OCI-LY1 (cell line): Measurements from ENCODE around the gene RPGRIP1.
"Not testable (repeated sequence)": the region's sequence is repeated elsewhere in the genome, so short reads cannot be mapped to it uniquely, and the experiment has no call there.

Source experiments
- H2AFZ ChIP-seq: fragments of 200-600 bp; sonication (generic), shearing (Covaris generic); 2 replicates; pipeline ENCODE4 v1.6.0; 2014; ENCODE audit warnings: antibody characterized with exemption, mild to moderate bottlenecking, low read length
- H3F3A ChIP-seq: fragments of 200-600 bp; sonication (generic), shearing (Covaris generic); 2 replicates; pipeline ENCODE4 v1.6.0; 2014; ENCODE audit warnings: mild to moderate bottlenecking, antibody characterized with exemption, low read length, moderate library complexity; ENCODE audit not compliant: insufficient read depth
- H3K27ac ChIP-seq: fragments of 200-600 bp; sonication (generic); 2 replicates; pipeline ENCODE4 v1.5.1; 2014; ENCODE audit warnings: low read length, mixed run types, mild to moderate bottlenecking, low read depth; ENCODE audit not compliant: poor library complexity, severe bottlenecking
- H3K27me3 ChIP-seq: fragments of 200-600 bp; sonication (generic); 2 replicates; pipeline ENCODE4 v1.6.0; 2014; ENCODE audit warnings: antibody characterized with exemption, mild to moderate bottlenecking, low read length, moderate library complexity; ENCODE audit not compliant: insufficient read depth
- H3K36me3 ChIP-seq: fragments of 200-600 bp; sonication (generic); 2 replicates; pipeline ENCODE4 v1.6.1; 2014; ENCODE audit warnings: mild to moderate bottlenecking, antibody characterized with exemption, low read length, moderate library complexity, mixed read lengths; ENCODE audit not compliant: insufficient read depth
- H3K4me1 ChIP-seq: fragments of 200-600 bp; sonication (generic); 2 replicates; pipeline ENCODE4 v1.5.1; 2014; ENCODE audit warnings: mild to moderate bottlenecking, low read length, moderate library complexity; ENCODE audit not compliant: insufficient read depth, severe bottlenecking
- H3K4me2 ChIP-seq: fragments of 200-600 bp; sonication (generic), shearing (Covaris generic); 2 replicates; pipeline ENCODE4 v1.6.1; 2014; ENCODE audit warnings: low read length
- H3K4me3 ChIP-seq: fragments of 200-600 bp; sonication (generic); 2 replicates; pipeline ENCODE4 v1.5.1; 2014; ENCODE audit warnings: low read length, low read depth, mild to moderate bottlenecking, mixed read lengths; ENCODE audit not compliant: poor library complexity, severe bottlenecking
- H3K79me2 ChIP-seq: fragments of 200-600 bp; shearing (Covaris generic); 2 replicates; pipeline ENCODE4 v1.6.1; 2016; ENCODE audit warnings: mixed run types, low read length, mixed read lengths; ENCODE audit not compliant: insufficient read depth
- H3K9ac ChIP-seq: fragments of 200-600 bp; sonication (generic), shearing (Covaris generic); 2 replicates; pipeline ENCODE4 v1.6.1; 2014; ENCODE audit warnings: mild to moderate bottlenecking, low read length, mixed read lengths
- H3K9me2 ChIP-seq: fragments of 200-600 bp; sonication (generic), shearing (Covaris generic); 2 replicates; pipeline ENCODE4 v1.6.1; 2014; ENCODE audit warnings: low read depth, mild to moderate bottlenecking, low read length, mixed read lengths
- H3K9me3 ChIP-seq: fragments of 200-600 bp; shearing (Covaris generic); 2 replicates; pipeline ENCODE4 v1.6.1; 2014; ENCODE audit warnings: low read length, mixed read lengths
- H4K20me1 ChIP-seq: fragments of 200-600 bp; sonication (generic), shearing (Covaris generic); 2 replicates; pipeline ENCODE4 v1.6.0; 2016; ENCODE audit warnings: mild to moderate bottlenecking, low read length; ENCODE audit not compliant: insufficient read depth
- EZH2 ChIP-seq: fragments of 200-600 bp; sonication (generic), shearing (Covaris generic); IDR thresholded peaks from 2 replicates; pipeline ENCODE4 v1.8.0; 2017; ENCODE audit warnings: borderline replicate concordance, mixed run types, mild to moderate bottlenecking, antibody characterized with exemption, low read length, moderate library complexity, mixed read lengths
- TF ChIP-seq, protein P1 (sequence below): fragments of 200-600 bp; sonication (generic), shearing (Covaris generic); IDR thresholded peaks from 2 replicates; pipeline ENCODE4 v1.5.1; 2017; ENCODE audit warnings: mild to moderate bottlenecking, antibody characterized with exemption, low read length, moderate library complexity, mixed read lengths

Gene RPGRIP1

DNA sequence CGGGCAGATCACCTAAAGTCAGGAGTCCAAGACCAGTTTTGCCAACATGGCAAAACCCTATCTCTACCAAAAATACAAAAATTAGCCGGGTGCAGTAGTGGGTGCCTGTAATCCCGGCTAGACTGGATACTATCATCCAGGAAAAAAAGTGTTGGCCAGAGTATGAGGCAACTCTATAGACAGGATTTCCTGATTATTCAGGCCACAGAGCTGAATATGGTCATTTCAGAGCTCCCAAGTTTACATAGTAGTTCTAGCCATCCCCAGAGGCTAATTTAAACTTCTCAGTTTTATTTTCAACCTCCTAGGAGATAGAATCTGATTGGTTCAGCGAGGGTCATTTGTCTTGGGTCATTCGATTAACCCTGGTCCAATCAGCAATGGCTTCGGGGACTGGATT is 7.3 kb downstream of the RPGRIP1 start:
- Histone ChIP-seq H3K9me3 (no peaks in the 10 kb centered on the region), H4K20me1 (no peaks in the 10 kb centered on the region), H3K27me3 (no peaks in the 10 kb centered on the region), H3K9me2 (no peaks in the 10 kb centered on the region), H2AFZ (no peak overlapping the region), H3K27ac (no peak overlapping the region), H3K4me1 (peaks cover 13% of the 10 kb centered on the region), H3K4me2 (no peak overlapping the region), H3K79me2 (no peaks in the 10 kb centered on the region), H3F3A (no peaks in the 10 kb centered on the region), H3K9ac (no peak overlapping the region), H3K4me3 (no peak overlapping the region), H3K36me3 (no peaks in the 10 kb centered on the region)
- TF ChIP-seq EZH2 = no peak
- TF ChIP-seq, protein P1, sequence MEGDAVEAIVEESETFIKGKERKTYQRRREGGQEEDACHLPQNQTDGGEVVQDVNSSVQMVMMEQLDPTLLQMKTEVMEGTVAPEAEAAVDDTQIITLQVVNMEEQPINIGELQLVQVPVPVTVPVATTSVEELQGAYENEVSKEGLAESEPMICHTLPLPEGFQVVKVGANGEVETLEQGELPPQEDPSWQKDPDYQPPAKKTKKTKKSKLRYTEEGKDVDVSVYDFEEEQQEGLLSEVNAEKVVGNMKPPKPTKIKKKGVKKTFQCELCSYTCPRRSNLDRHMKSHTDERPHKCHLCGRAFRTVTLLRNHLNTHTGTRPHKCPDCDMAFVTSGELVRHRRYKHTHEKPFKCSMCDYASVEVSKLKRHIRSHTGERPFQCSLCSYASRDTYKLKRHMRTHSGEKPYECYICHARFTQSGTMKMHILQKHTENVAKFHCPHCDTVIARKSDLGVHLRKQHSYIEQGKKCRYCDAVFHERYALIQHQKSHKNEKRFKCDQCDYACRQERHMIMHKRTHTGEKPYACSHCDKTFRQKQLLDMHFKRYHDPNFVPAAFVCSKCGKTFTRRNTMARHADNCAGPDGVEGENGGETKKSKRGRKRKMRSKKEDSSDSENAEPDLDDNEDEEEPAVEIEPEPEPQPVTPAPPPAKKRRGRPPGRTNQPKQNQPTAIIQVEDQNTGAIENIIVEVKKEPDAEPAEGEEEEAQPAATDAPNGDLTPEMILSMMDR = no peak

DNA sequence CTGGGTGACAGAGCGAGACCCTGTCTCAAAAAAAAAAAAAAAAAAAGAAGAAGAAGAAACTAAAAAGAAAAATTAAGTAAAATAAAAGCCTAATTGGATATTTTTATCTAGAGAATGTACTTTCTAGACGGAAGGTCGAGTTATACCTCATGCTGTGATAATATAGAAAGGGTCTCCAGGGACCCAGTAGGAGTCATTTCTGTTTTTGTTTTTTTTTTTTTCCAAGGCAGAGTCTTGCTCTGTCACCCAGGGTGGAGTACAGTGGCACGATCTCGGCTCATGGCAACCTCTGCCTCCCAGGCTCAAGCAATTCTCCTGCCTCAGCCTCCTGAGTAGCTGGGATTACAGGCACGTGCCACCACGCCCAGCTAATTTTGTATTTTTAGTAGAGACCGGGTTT is 14.1 kb downstream of the RPGRIP1 start:
- H3K27me3 ChIP-seq, H4K20me1 ChIP-seq, H3K9me3 ChIP-seq, H3K36me3 ChIP-seq, H2AFZ ChIP-seq, H3K4me3 ChIP-seq, H3F3A ChIP-seq, H3K27ac ChIP-seq, H3K9me2 ChIP-seq, H3K4me2 ChIP-seq, H3K79me2 ChIP-seq, H3K9ac ChIP-seq: not testable (repeated sequence)
- peaks cover 12% of the 10 kb centered on the region for H3K4me1 ChIP-seq

DNA sequence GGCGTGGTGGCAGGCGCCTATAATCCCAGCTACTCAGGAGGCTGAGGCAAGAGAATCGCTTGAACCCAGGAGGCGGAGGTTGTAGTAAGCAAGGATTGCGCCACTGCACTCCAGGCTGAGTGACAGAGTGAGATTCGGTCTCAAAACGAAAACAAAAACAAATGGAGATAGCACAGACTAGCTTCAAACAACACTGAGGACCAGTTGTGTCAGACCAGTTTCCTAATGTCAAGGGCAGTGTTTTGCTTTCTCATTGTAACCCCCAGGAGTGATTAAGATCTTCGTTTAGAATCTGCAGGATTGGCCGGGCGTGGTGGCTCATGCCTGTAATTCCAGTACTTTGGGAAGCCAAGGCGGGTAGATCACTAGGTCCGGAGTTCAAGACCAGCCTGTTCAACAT is 18.5 kb downstream of the RPGRIP1 start:
- Histone ChIP-seq H3K4me3 (no peak overlapping the region), H4K20me1 (no peaks in the 10 kb centered on the region), H3K4me2 (no peak overlapping the region), H3K9ac (no peak overlapping the region), H3K9me3 (no peaks in the 10 kb centered on the region), H3K27ac (no peak overlapping the region), H2AFZ (no peak overlapping the region), H3K4me1 (peaks cover 20% of the 10 kb centered on the region), H3K36me3 (no peaks in the 10 kb centered on the region), H3K79me2 (no peaks in the 10 kb centered on the region), H3F3A (no peaks in the 10 kb centered on the region), H3K9me2 (no peaks in the 10 kb centered on the region), H3K27me3 (no peaks in the 10 kb centered on the region)
- TF ChIP-seq, protein P1 = no peak
- TF ChIP-seq EZH2 = no peak

DNA sequence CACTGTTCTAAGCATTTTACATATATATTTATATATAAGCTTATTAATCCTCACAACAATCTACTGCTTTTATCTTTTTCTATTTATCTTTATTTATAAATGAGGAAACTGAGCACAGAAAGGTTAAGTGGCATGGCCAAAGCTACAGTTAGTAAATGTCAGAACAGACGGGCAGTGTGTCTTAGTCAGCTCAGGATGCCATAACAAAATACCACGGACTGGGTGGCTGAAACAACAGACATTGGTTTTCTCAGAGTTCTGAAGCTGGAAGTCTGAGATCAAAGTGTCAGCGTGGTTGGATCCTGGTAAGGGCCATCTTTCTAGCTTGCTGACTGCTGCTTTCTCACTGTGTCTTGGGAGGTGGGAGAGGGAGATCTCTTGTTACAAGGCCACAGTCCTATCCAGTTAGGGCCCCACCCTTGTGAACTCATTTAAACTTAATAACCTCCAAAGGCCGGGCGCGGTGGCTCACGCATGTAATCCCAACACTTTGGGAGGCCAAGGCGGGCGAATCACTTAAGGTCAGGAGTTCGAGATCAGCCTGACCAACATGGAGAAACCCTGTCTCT is 19.8 kb downstream of the RPGRIP1 start:
- H3F3A ChIP-seq = no peaks in the 10 kb centered on the region
- H3K4me2 ChIP-seq = no peak overlapping the region
- no peak overlapping the region for H3K4me3 ChIP-seq
- TF ChIP-seq, protein P1 = no peak
- TF ChIP-seq EZH2 = no peak
- H3K27ac ChIP-seq = no peak overlapping the region
- H4K20me1 ChIP-seq = no peaks in the 10 kb centered on the region
- H3K27me3 ChIP-seq = no peaks in the 10 kb centered on the region
- H3K79me2 ChIP-seq = no peaks in the 10 kb centered on the region
- no peak overlapping the region for H2AFZ ChIP-seq
- no peak overlapping the region for H3K9ac ChIP-seq
- peaks cover 20% of the 10 kb centered on the region for H3K4me1 ChIP-seq
- no peaks in the 10 kb centered on the region for H3K9me3 ChIP-seq
- no peaks in the 10 kb centered on the region for H3K9me2 ChIP-seq
- no peaks in the 10 kb centered on the region for H3K36me3 ChIP-seq
